HG03460 (cell line): ENCODE measurements around the gene UBE3C.

ENCODE experiments used
- ATAC-seq: cut with Tn5 transposase; IDR thresholded peaks from one replicate; pipeline ENCODE4 v1.9.1; 2021; ENCODE audit not compliant: unreplicated experiment

UBE3C gene

DNA sequence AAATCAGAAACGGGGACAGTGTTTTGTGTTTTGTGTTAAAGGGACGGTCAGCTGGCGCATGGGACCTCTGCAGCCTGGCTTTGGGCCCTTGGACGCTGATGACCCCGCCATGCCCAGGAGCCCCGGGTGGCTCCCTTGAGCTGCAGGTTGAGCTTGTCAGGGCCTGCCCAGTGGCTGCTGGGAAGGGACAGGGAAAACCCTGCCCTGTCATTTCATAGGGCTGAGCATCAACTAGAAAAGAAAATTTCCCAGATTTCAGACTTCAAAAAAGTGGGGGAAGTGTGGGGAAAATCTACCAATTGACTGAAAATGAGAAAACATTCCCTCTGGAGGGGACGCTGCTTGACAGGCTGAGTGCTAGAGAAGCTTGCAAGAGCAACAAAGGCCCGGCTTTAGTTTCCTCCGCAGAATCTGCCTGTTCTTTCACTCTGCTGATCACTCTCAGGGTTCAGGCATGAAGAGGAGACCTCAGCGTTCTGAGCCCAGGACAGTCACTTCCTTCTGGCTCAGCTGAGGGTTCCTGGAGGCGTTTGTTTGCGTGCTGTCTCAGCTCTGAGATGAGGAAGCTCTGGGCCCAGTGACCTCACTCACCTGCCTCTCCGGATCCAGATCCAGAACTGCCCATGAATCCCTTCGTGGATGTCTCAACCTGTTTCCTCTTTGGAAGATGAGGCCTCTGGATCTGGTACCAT, 179.4 kb downstream of the UBE3C start:
- ATAC-seq = peak; percentile 86
